GM18507 (cell line): ENCODE results near the gene TBRG4.
A peak's percentile ranks its signal among the peaks of the same experiment; 100 is the strongest.
"Not testable (repeated sequence)": the region's sequence is repeated elsewhere in the genome, so short reads cannot be mapped to it uniquely, and the experiment has no call there.

Experiments
- DNase-seq: peaks from one replicate; pipeline ENCODE4 v3.0.0; 2011; ENCODE audit warnings: low read depth; ENCODE audit not compliant: insufficient read length; ENCODE audit errors: extremely low spot score
- FAIRE-seq: peaks from 2 replicates; lab custom pipeline; 2011; peaks lifted over from hg19 to GRCh38; lab: Jason Lieb, UNC

The TBRG4 gene

GRCh38 chr7:45111298-45112223 is at the start of gene TBRG4:
TSS of gene TBRG4 (minus strand) at chr7:45111697. CDS start at chr7:45109237, 2,460 bp downstream.
- FAIRE-seq (peak; percentile 97), DNase-seq (peak; percentile 92)

- FAIRE-seq, result no peak
- no peak for DNase-seq
Measured at GRCh38 chr7:45161138-45161537, 49.6 kb upstream of the TBRG4 start.

GRCh38 chr7:45160417-45160881 is 49.0 kb upstream of the TBRG4 start:
- DNase-seq (no peak), FAIRE-seq (peak; percentile 74)

- DNase-seq, result no peak
- no peak for FAIRE-seq
Measured at GRCh38 chr7:45159296-45159695, 47.8 kb upstream of the TBRG4 start.

GRCh38 chr7:45158471-45158870 is 47.0 kb upstream of the TBRG4 start:
- no peak for DNase-seq
- FAIRE-seq, result no peak

GRCh38 chr7:45157653-45158401 is 46.3 kb upstream of the TBRG4 start, which contains the start of gene RAMP3:
TSS of gene RAMP3 (plus strand) at chr7:45157791. CDS start at chr7:45157829, 38 bp downstream.
- DNase-seq (no peak), FAIRE-seq (no peak)

- FAIRE-seq (no peak), DNase-seq (no peak)
Measured at GRCh38 chr7:45157286-45157652, 45.8 kb upstream of the TBRG4 start.

GRCh38 chr7:45156516-45157272 is 45.2 kb upstream of the TBRG4 start:
- DNase-seq (no peak), FAIRE-seq (no peak)

- FAIRE-seq (no peak), DNase-seq (no peak)
Measured at GRCh38 chr7:45155941-45156340, 44.4 kb upstream of the TBRG4 start.

- no peak for FAIRE-seq
Measured at GRCh38 chr7:45155357-45155900, 43.9 kb upstream of the TBRG4 start.

GRCh38 chr7:45153861-45154260 is 42.4 kb upstream of the TBRG4 start:
- not testable (repeated sequence) for DNase-seq, FAIRE-seq

More at GRCh38 chr7:45155357-45155900, 43.9 kb upstream of the TBRG4 start:
- no peak for DNase-seq

- FAIRE-seq (no peak), DNase-seq (no peak)
Measured at GRCh38 chr7:45153233-45153632, 41.7 kb upstream of the TBRG4 start.

- DNase-seq, result no peak
- FAIRE-seq, result no peak
Measured at GRCh38 chr7:45151967-45152366, 40.5 kb upstream of the TBRG4 start.

GRCh38 chr7:45151131-45151684 is 39.7 kb upstream of the TBRG4 start:
- no peak for DNase-seq
- FAIRE-seq, result no peak

- FAIRE-seq, result no peak
- DNase-seq, result no peak
Measured at GRCh38 chr7:45150199-45150598, 38.7 kb upstream of the TBRG4 start.

GRCh38 chr7:45149606-45150005 is 38.1 kb upstream of the TBRG4 start:
- DNase-seq (no peak), FAIRE-seq (no peak)

- FAIRE-seq (no peak), DNase-seq (no peak)
Measured at GRCh38 chr7:45148653-45148973, 37.1 kb upstream of the TBRG4 start.

- no peak for DNase-seq
- no peak for FAIRE-seq
Measured at GRCh38 chr7:45147858-45148652, 36.6 kb upstream of the TBRG4 start.
